A549 (cell line): ENCODE data around the gene PRR18. TPM values are rescaled to one million over a fixed set of nuclear protein-coding genes. Genes with fewer than 3 reads are reported as not detected.

Experiments used
- ATAC-seq, 2 experiments: fragments of 200-7000 bp in 1 of 2; fragments of >200 bp in 1 of 2; cut with Nextera tagmentation in 1 of 2; cut with Tn5 transposase in 1 of 2; 3 replicates each; pipeline versions ENCODE4 v1.8.0 to v1.9.1; 2018 to 2020; ENCODE audit warnings: mild to moderate bottlenecking in 1 of 2, moderate library complexity in 1 of 2
- CTCF ChIA-PET: fragments of 300-600 bp; sonication (Branson Sonifier 250); formaldehyde crosslinking; extraction: SDS; loops from one replicate; lab custom pipeline; 2021; ENCODE audit warnings: antibody characterized with exemption, inconsistent platforms; lab: Yijun Ruan, JAX
- POLR2A ChIA-PET: fragments of 350-600 bp; formaldehyde crosslinking; extraction: SDS; loops from one replicate; lab custom pipeline; 2021; ENCODE audit warnings: antibody characterized with exemption, inconsistent platforms; lab: Yijun Ruan, JAX
- DNase-seq, 2 experiments: peaks; one replicate each; pipeline versions ENCODE4 v3.0.0 to v3.0.0-alpha.2; 2011 to 2016; ENCODE audit warnings: low read depth in 1 of 2, low spot score in 1 of 2
- FAIRE-seq: peaks from 2 replicates; lab custom pipeline; 2011; peaks lifted over from hg19 to GRCh38; lab: Jason Lieb, UNC
- H3K27ac ChIP-seq, 2 experiments: fragments of >200 bp; sonication (Bioruptor Twin); formaldehyde crosslinking; 3 replicates each; pipeline ENCODE4 v1.5.1; 2016 to 2017
- H3K4me1 ChIP-seq: fragments of >200 bp; sonication (Bioruptor Twin); formaldehyde crosslinking; 3 replicates; pipeline ENCODE4 v1.6.1; 2016
- H3K4me2 ChIP-seq: fragments of >200 bp; sonication (Bioruptor Twin); formaldehyde crosslinking; 3 replicates; pipeline ENCODE4 v1.6.1; 2016
- H3K4me3 ChIP-seq: fragments of >200 bp; sonication (Bioruptor Twin); formaldehyde crosslinking; 3 replicates; pipeline ENCODE4 v1.5.1; 2016
- H3K9me3 ChIP-seq: fragments of >200 bp; sonication (Bioruptor Twin); formaldehyde crosslinking; 3 replicates; pipeline ENCODE4 v1.6.1; 2016
- ATOH8 ChIP-seq: fragments of 250-450 bp; sonication (Bioruptor Pico); IDR thresholded peaks from 2 replicates; pipeline ENCODE4 v1.5.0; 2020; ENCODE audit warnings: low read depth, mild to moderate bottlenecking, moderate library complexity
- BCL3 ChIP-seq: fragments of >200 bp; sonication (Bioruptor Twin); formaldehyde crosslinking; IDR thresholded peaks from 3 replicates; pipeline ENCODE4 v1.6.1; 2016
- CBX2 ChIP-seq: fragments of 200-600 bp; sonication (generic); IDR thresholded peaks from 2 replicates; pipeline ENCODE4 v1.6.1; 2016; ENCODE audit warnings: low read depth, mild to moderate bottlenecking, borderline replicate concordance
- CEBPB ChIP-seq, 2 experiments: fragments of >200 bp in 1 of 2; sonication (Bioruptor Twin) in 1 of 2; formaldehyde crosslinking in 1 of 2; IDR thresholded peaks; 2 replicates each; pipeline ENCODE4 v1.6.1; 2012 to 2016
- CHD2 ChIP-seq: fragments of 150-350 bp; IDR thresholded peaks from 2 replicates; pipeline ENCODE4 v1.6.1; 2014; ENCODE audit warnings: low read length; ENCODE audit not compliant: partially characterized antibody
- ELK1 ChIP-seq: fragments of 150-350 bp; IDR thresholded peaks from 2 replicates; pipeline ENCODE4 v1.6.1; 2014; ENCODE audit warnings: low read depth, mild to moderate bottlenecking, low read length
- EP300 ChIP-seq, 2 experiments: fragments of >200 bp; sonication (Bioruptor Twin); formaldehyde crosslinking; IDR thresholded peaks; 2 replicates in 1 of 2; 3 replicates in 1 of 2; pipeline ENCODE4 v1.6.1; 2016 to 2017
- ESRRA ChIP-seq: fragments of 150-350 bp; IDR thresholded peaks from 2 replicates; pipeline ENCODE4 v1.6.1; 2014; ENCODE audit warnings: mild to moderate bottlenecking, low read length, borderline replicate concordance
- FOXS1 ChIP-seq: fragments of 250-450 bp; sonication (Bioruptor Pico); IDR thresholded peaks from 2 replicates; pipeline ENCODE4 v1.5.0; 2020; ENCODE audit warnings: mild to moderate bottlenecking, moderate library complexity
- HES2 ChIP-seq: fragments of >200 bp; sonication (Bioruptor Twin); formaldehyde crosslinking; IDR thresholded peaks from 2 replicates; pipeline ENCODE4 v1.6.1; 2016
- HMGXB4 ChIP-seq: fragments of 250-450 bp; sonication (Bioruptor Pico); IDR thresholded peaks from 2 replicates; pipeline ENCODE4 v1.5.0; 2021; ENCODE audit warnings: mild to moderate bottlenecking, moderate library complexity, borderline replicate concordance
- KDM1A ChIP-seq: fragments of 200-600 bp; sonication (generic); IDR thresholded peaks from 2 replicates; pipeline ENCODE4 v1.6.1; 2016; ENCODE audit warnings: low read depth, mild to moderate bottlenecking
- KDM5A ChIP-seq: fragments of 200-600 bp; sonication (generic); IDR thresholded peaks from 2 replicates; pipeline ENCODE4 v1.6.1; 2016; ENCODE audit warnings: antibody characterized with exemption, mild to moderate bottlenecking
- MAX ChIP-seq: IDR thresholded peaks from 2 replicates; pipeline ENCODE4 v1.6.1; 2012
- RNF2 ChIP-seq: fragments of 200-600 bp; sonication (generic); IDR thresholded peaks from 2 replicates; pipeline ENCODE4 v1.6.1; 2016; ENCODE audit warnings: low read depth, mild to moderate bottlenecking, antibody characterized with exemption, moderate library complexity, borderline replicate concordance
- SREBF2 ChIP-seq: fragments of 450-650 bp; IDR thresholded peaks from 2 replicates; pipeline ENCODE4 v1.6.1; 2014; ENCODE audit warnings: mild to moderate bottlenecking, moderate library complexity
- USF2 ChIP-seq: fragments of 450-650 bp; IDR thresholded peaks from 2 replicates; pipeline ENCODE4 v1.6.1; 2014; ENCODE audit warnings: antibody characterized with exemption
- ZC3H11A ChIP-seq: fragments of 450-650 bp; IDR thresholded peaks from 2 replicates; pipeline ENCODE4 v1.6.1; 2014; ENCODE audit warnings: antibody characterized with exemption, mild to moderate bottlenecking
- WGBS: methylation state at CpG from one replicate; pipeline ENCODE4 v1.1.6; 2017; ENCODE audit errors: missing lambda C conversion rate; 5-methylcytosine and 5-hydroxymethylcytosine counted together
- polyA plus RNA-seq, 4 experiments: library from polyadenylated mRNA; depleted of rRNA in 3 of 4; stranded (reverse); fragments of >200 nt; fragmentation: RNase III in 1 of 4; extraction: RNeasy Plus Mini Kit Qiagen cat#74134 plus additional on column Dnase treatment in 1 of 4; gene quantifications; 2 replicates in 3 of 4; 3 replicates in 1 of 4; pipeline ENCODE4 v1.2.3, GENCODE V29; 2011 to 2017

The PRR18 gene
- polyA plus RNA-seq, 2 of the 4 experiments (the other 2 are of a cell fraction), result 0.08 to 0.13 TPM

GRCh38 chr6:166269301-166270039 is 38.7 kb downstream of the PRR18 start:
- 72% methylated on average over 15 of the region's 15 CpGs for WGBS
- CTCF ChIA-PET, result interaction anchor here (1.2 kb wide), 1 partner anchor 14 kb away, joined by 3 read pairs; no protein-coding TSS in a partner anchor
- no peaks in the 10 kb centered on the region for H3K4me1 ChIP-seq
- FAIRE-seq, result no peak
- TF ChIP-seq CEBPB (IDR thresholded peaks at IDR 0.05), result 0 out of 4 replicates have a peak, but pooled peaks of 1 of the 2 experiments have one; percentile 16
- no peak for TF ChIP-seq RNF2
- TF ChIP-seq MAX, result no peak
- TF ChIP-seq, all 56 proteins: peak for 1
- POLR2A ChIA-PET, result no interaction called here
- H3K4me3 ChIP-seq, result no peak overlapping the region
- no peak overlapping the region for H3K4me2 ChIP-seq
- ATAC-seq (no peak), DNase-seq (no peak)
- H3K27ac ChIP-seq, result no peak overlapping the region
- no peaks in the 10 kb centered on the region for H3K9me3 ChIP-seq

- no peak for FAIRE-seq
These were observed 39.8 kb downstream of the PRR18 start for GRCh38 chr6:166268431-166268830.

GRCh38 chr6:166267526-166267925 is 40.7 kb downstream of the PRR18 start:
- DNase-seq (no peak), ATAC-seq (no peak), FAIRE-seq (no peak)
- Histone ChIP-seq H3K4me1 (no peaks in the 10 kb centered on the region), H3K4me2 (no peak overlapping the region), H3K27ac (no peak overlapping the region), H3K9me3 (no peaks in the 10 kb centered on the region), H3K4me3 (no peak overlapping the region)
- POLR2A ChIA-PET, result no interaction called here
- WGBS, result 66% methylated on average over 5 of the region's 5 CpGs
- CTCF ChIA-PET, result no interaction called here
- TF ChIP-seq CBX2, result no peak
- TF ChIP-seq USF2, result no peak
- no peak for TF ChIP-seq FOXS1 (CRISPR knock-in tag)
- no peak for TF ChIP-seq BCL3
- TF ChIP-seq ATOH8, result no peak
- TF ChIP-seq HMGXB4 (CRISPR knock-in tag), result no peak

More at GRCh38 chr6:166268431-166268830, 39.8 kb downstream of the PRR18 start:
- ChIA-PET POLR2A (no interaction called here), CTCF (interaction anchor here (1.2 kb wide), 1 partner anchor 15 kb away, joined by 3 read pairs; no protein-coding TSS in a partner anchor)
- ATAC-seq, result no peak
- Histone ChIP-seq H3K27ac (no peak overlapping the region), H3K9me3 (no peaks in the 10 kb centered on the region), H3K4me2 (no peak overlapping the region), H3K4me3 (no peak overlapping the region), H3K4me1 (no peaks in the 10 kb centered on the region)
- DNase-seq, result no peak
- TF ChIP-seq ELK1, result no peak
- TF ChIP-seq ZC3H11A, result no peak
- no peak for TF ChIP-seq RNF2
- no peak for TF ChIP-seq EP300 (IDR thresholded peaks at IDR 0.05)
- no peak for TF ChIP-seq USF2
- no peak for TF ChIP-seq ESRRA
- TF ChIP-seq CHD2, result no peak
- TF ChIP-seq HMGXB4 (CRISPR knock-in tag), result no peak
- no peak for TF ChIP-seq KDM5A
- TF ChIP-seq HES2, result no peak
- no peak for TF ChIP-seq SREBF2
- TF ChIP-seq FOXS1 (CRISPR knock-in tag), result no peak
- no peak for TF ChIP-seq KDM1A
- 61% methylated on average over 9 of the region's 9 CpGs for WGBS
